GM10266 (cell line): Measurements from ENCODE around the gene COG6.

ENCODE experiments used
- DNase-seq: peaks from one replicate; pipeline ENCODE4 v3.0.0; 2012; ENCODE audit errors: extremely low spot score
- TF ChIP-seq, protein P1 (sequence below): IDR thresholded peaks from 2 replicates; pipeline ENCODE4 v1.5.1; 2012; ENCODE audit warnings: mild to moderate bottlenecking, low read depth; ENCODE audit not compliant: control insufficient read depth, insufficient read depth; ENCODE audit errors: missing control alignments

Gene COG6

DNA sequence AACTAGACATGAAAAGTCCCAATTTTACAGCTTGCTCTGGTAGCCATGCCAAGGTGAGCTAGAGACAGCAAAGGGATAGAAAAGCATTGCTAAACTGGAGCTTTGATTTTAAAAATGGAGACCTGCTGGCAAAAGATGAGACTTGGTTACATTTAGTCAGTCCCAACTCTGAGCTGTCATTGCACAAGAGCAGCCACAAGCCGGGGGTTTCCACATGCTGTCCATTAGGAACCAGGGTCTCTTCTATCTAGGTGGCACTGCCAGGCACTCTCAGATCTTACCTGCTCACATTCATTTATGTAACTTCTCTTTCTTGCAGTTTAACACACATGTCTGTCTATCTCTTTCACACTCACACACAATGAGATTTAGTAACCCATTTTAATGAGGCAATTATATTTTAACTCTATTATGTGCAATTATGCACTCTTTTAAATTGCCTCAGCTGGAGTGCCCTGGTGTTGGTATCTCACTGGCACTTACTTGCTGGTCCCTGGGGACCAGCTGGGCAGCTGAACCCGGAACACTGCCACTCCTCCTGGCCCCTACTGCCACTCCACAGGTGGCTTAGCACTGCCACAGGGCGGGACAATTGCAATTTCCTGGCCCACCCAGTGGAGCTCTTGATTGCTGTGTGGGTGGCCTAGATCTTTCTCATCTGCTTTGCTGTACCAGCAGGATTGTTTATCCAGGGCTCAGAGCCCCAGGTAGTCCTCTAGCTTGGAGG, 112.5 kb downstream of the COG6 start:
- TF ChIP-seq, protein P1, sequence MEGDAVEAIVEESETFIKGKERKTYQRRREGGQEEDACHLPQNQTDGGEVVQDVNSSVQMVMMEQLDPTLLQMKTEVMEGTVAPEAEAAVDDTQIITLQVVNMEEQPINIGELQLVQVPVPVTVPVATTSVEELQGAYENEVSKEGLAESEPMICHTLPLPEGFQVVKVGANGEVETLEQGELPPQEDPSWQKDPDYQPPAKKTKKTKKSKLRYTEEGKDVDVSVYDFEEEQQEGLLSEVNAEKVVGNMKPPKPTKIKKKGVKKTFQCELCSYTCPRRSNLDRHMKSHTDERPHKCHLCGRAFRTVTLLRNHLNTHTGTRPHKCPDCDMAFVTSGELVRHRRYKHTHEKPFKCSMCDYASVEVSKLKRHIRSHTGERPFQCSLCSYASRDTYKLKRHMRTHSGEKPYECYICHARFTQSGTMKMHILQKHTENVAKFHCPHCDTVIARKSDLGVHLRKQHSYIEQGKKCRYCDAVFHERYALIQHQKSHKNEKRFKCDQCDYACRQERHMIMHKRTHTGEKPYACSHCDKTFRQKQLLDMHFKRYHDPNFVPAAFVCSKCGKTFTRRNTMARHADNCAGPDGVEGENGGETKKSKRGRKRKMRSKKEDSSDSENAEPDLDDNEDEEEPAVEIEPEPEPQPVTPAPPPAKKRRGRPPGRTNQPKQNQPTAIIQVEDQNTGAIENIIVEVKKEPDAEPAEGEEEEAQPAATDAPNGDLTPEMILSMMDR: no peak
- DNase-seq: no peak

DNA sequence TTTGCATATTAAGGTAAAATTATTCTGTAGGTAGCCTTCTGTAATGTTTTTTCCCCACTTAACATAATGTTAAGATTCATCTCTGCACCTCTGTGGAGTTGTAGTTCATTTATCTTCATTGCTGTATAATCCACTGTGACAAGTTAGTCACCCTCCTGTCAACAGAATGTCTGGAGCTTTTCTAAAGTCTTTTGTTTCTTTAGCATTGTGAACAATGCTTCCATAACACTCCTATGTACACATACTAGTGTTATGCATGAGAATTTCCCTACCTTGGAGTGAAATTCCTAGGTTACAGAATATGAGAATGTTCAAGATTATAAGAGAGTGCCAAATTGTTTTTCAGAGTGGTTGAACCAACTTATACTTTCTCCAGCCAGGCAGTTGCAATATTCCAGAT, 113.5 kb downstream of the COG6 start:
- TF ChIP-seq, protein P1: no peak
- DNase-seq: no peak

DNA sequence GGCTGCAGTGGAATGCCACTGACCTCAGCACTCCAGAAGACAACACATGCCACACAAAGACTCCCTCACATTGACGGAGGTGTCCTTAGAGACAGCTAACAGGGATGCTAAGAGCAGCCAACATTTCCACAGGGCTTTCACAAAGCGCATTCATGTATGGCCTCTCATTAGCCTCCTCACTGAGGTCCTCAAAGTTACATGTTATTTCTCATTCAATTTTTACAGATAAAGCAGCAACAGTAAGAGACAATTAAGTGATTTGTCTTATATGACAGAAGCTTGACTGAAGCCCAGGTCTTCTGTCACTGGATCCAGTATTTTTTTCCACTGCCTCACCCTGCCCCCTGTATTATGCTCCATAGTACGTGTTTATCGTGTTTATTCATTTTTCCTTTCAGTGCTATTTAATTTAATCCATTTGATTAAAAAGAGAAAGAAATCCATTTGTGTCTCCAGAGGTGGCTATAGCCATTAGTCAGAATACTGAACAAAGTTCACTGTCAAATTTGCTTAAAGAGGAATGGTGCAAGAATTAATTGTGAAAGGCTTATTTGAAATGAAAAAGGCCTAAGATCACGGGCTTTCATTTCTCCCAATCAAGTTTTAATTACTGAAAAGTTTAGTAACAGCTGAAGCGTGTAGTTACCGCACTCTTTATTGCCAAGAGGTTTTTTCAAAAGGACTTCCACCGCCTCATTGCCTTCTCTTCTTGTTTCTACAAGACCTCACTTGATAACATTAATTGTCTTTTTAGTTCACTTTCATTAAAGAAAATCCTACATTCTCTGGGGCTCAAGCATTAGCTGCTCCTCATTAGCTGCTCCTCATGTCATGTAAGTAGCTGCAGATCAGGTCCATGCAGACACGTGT, 115.0 kb downstream of the COG6 start:
- no peak for DNase-seq
- TF ChIP-seq, protein P1: no peak

DNA sequence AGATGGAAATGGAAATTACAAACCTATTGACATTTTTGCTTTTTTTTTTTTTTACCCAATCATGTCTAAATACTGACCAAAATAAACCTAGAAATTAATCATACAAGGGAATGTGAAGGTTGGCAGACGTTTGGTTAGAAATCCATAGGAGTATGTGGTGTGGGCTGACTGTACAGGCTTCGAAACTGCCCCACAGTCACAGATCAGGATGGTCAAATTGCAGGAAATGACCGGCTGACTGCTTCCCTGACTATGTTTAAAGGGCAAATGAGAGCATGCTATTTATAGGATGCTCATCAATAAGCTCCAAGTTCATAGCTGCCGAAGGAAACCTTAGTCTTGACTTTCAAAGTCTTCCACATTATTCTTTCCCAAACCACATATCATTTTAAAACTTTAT, 118.4 kb downstream of the COG6 start:
- TF ChIP-seq, protein P1: no peak
- DNase-seq: no peak

DNA sequence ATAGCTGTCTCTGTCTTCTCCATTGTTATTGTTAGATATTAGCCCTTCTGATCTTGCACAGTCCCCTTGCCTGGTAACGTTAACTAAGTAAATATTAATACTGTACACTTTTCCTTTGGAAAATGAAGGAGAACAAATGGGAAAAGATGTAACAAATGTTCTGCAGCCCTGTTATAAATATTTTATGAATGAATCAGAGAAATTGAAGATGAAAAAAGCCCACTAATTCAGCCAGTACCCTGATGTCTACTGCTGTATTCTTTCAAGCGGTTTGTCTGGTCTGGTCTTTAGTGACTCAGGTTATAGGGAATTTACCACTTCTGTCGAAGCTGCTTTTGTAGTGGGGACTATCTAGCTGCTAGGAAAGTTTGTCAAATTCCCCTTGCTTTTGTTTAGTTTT, 121.0 kb downstream of the COG6 start:
- DNase-seq: peak; percentile 36
- TF ChIP-seq, protein P1: no peak

DNA sequence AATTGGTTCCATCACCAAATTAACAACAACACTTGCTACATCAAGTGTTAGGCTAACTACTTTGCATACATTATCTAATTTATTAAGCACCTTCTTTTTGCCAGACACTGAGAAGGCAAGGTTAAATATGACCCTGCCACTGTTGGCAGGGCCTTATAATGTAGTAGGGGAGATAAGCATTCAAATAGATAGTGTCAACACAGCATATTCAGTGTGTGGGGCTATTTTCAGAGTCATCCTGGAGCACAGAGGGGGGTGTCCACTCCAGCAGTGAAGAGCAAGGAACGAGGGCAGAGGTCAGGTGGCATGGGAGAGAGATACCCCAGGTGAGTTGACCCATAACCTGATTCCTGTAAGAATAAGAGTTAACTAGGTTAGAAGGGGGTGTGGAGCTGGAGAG, 121.6 kb downstream of the COG6 start:
- TF ChIP-seq, protein P1: no peak
- no peak for DNase-seq

DNA sequence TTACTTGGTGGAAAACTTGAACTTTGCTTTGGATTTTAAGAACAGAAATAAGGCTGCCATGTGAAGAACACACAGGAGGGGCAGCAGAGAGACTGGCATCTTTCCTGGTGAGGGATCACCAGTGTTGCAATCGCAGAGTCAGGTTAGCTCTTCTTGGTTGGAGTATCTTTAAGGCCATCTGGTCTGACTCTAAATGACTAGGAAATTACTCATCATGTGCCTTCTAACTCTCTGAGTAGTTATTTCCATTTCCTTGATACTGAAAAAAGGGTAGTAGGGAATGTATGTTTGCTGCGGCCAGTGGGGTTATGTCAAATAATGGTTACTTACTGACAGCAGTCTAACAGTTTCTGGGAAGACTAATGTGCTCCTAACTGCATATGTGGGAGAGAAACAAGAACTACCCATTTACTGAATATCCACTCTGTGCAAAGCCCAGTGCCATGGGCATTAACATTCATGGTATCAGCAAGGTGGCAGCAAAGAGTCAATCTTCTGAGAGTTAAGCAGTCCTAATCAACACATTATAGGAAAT, 122.1 kb downstream of the COG6 start:
- no peak for DNase-seq
- TF ChIP-seq, protein P1: no peak
